Measurements from ENCODE around the gene SCAI. TPM values are rescaled to one million over a fixed set of nuclear protein-coding genes. Genes with fewer than 3 reads are reported as not detected.

The SCAI gene
- total and polyA plus RNA-seq, 9 of the 15 experiments (the other 6 are each of a cell fraction or from before 2014, with no cell fraction given): 0.70 to 12.4 (median 4.2) TPM

DNA sequence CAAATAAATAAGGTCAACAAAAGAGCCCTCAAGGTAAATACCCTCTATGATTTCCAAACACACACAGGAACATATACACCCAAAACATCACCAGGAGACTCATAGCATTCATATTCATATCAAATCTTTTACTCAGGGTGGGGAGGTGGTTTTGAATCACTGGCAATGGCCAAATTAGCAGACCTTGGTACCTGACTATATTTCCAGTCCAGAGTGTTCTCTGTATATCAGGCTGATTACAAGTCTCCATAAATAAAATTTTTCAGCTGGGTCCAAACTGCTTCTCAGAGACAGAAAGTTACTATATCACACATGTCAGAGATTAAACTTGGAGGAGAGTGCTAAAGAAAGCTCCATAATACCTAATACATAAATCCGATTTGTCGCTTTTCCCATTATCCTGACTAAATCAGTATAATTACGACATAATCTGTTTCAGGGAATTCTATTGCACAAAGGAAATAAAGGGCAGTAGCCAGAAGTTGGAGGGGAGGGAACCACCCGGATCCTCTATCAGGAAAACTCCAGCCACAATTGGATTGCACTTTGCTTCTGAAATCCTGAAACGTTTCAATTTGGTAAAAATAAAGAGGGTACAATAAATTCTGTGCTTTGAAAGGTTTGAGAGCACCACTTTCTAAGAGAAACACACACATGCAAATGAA, 195.5 kb downstream of the SCAI start:
- no peak overlapping the region for H3K4me2 ChIP-seq (ENCODE audit: insufficient read depth, low read length)
- H3K9ac ChIP-seq (ENCODE audit: insufficient read depth in 1 of 2, low read depth in 2 of 2, low read length in 2 of 2): no peak overlapping the region
- no peaks in the 10 kb centered on the region for H4K20me1 ChIP-seq (replicated peaks; ENCODE audit: control insufficient read depth, insufficient read depth, low read length)
- DNase-seq (ENCODE audit: extremely low read depth in 1 of 4, low spot score in 3 of 4) (no peak), FAIRE-seq (no peak), ATAC-seq (no peak)
- TF ChIP-seq BRD9 (IDR thresholded peaks at IDR 0.05; ENCODE audit: low read depth, partially characterized antibody) (no peak), CBX2 (IDR thresholded peaks at IDR 0.05; ENCODE audit: insufficient read depth, low read length, poor library complexity, severe bottlenecking) (no peak), ZNF347 (CRISPR knock-in tag; IDR thresholded peaks at IDR 0.05; ENCODE audit: low read depth) (no peak), TBL1XR1 (IDR thresholded peaks at IDR 0.05; ENCODE audit: low read length in 2 of 2) (no peak), THAP7 (CRISPR knock-in tag; IDR thresholded peaks at IDR 0.05) (no peak), POLR3G (IDR thresholded peaks at IDR 0.05; ENCODE audit: extremely low read depth, insufficient read length, insufficient replicate concordance) (no peak), HMBOX1 (IDR thresholded peaks at IDR 0.05) (no peak), ZBTB43 (CRISPR knock-in tag; IDR thresholded peaks at IDR 0.05) (no peak)
- H3K36me3 ChIP-seq (ENCODE audit: control insufficient read depth, insufficient read depth, low read length): peaks cover 12% of the 10 kb centered on the region; the same call in 1 of the 3 replicates
- H2AFZ ChIP-seq (ENCODE audit: low read depth, low read length): no peak overlapping the region
- H3K9me3 ChIP-seq (replicated peaks; ENCODE audit: control insufficient read depth, insufficient read depth, low read depth, low read length): no peaks in the 10 kb centered on the region
- no peaks in the 10 kb centered on the region for H3K9me1 ChIP-seq (ENCODE audit: control insufficient read depth, insufficient read depth, low read length)
- no TSS peak for BruUV-seq (replicated peaks)
- H3K4me3 ChIP-seq: no peak overlapping the region
- no peaks in the 10 kb centered on the region for H3K4me1 ChIP-seq (replicated peaks in 1 of 2; ENCODE audit: control insufficient read depth in 2 of 2, insufficient read depth in 2 of 2, low read length in 2 of 2)
- WGBS (ENCODE audit: insufficient coverage, low coverage, missing lambda C conversion rate): 54% methylated on average over 5 of the region's 5 CpGs
- POLR2A ChIA-PET: interaction anchor here (1.8 kb wide), 1 partner anchor 18 kb away, joined by 4 read pairs; no protein-coding TSS in a partner anchor
- H3K27ac ChIP-seq (ENCODE audit: extremely low read depth, low read depth, low read length): no peak overlapping the region
- H3K79me2 ChIP-seq (ENCODE audit: control insufficient read depth, insufficient read depth, low read length): no peaks in the 10 kb centered on the region
- CTCF ChIA-PET (ENCODE audit: low intra/inter-chr PET ratio): no interaction called here
- intact Hi-C loops (cut with micrococcal nuclease): no loop called here
- in situ Hi-C loops (cut with MboI): no loop called here
- no peaks in the 10 kb centered on the region for H3K27me3 ChIP-seq (ENCODE audit: control insufficient read depth in 2 of 2, insufficient read depth in 2 of 2, low read length in 2 of 2)

All from K562 (cell line).